Measurements from ENCODE around the gene TRMT13. TPM values are rescaled to one million over a fixed set of nuclear protein-coding genes. Genes with fewer than 3 reads are reported as not detected.

The TRMT13 gene
- total and polyA plus RNA-seq, 2 of the 13 experiments (the other 11 are each of a cell fraction or from before 2014, with no cell fraction given) = 10.0 to 12.4 TPM

DNA sequence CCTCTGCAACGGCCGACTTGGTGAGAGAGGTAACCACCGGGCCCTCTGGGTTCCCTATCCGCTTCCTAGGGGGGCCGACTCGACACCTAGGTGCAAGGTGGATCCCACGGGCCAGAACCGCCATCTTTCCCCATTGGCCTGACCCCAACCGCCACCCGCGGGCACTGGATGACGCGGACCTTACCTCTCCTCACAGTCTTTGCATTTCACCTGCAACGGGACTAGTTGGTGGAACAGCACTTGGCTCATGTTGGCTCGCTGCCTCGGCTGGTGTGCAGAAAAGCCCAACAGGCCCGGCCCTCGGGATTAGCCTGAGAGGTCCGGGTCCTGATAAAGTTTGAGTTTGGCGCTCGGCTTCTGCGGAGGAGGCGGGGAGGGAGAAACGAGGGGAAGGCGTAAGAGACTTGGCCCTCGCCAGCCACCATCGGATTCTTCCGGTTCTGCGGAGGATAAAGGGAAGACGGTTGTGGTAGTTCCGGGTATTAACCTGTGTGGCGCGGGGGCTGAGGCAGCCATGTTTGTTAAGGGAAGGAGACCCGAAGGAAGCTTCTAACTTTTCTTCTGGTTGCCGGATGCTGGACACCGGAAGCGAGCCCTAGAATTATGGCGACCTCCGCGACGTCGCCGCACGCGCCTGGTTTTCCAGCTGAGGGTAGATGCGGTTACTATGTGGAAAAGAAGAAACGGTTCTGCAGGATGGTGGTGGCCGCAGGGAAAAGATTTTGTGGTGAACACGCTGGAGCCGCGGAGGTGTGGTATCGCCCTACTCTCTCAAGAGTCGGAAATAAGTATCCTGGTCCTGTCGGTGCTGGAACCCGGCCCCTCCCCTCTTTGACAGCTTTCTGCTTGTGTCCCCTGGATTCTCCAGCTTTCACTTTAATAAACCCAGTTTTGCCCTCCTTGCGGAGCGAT lies at the start of gene TRMT13, which contains the start of gene SASS6 (continued):
- peak; percentile 58; the same call in 1 of the 2 replicates for TF ChIP-seq PATZ1 (CRISPR knock-in tag; IDR thresholded peaks at IDR 0.05)
- peak; percentile 43; the same call in 1 of the 2 replicates for TF ChIP-seq FOXA3 (CRISPR knock-in tag; IDR thresholded peaks at IDR 0.05)
- peak; percentile 79; the same call in 1 of the 2 replicates for TF ChIP-seq ZNF564 (CRISPR knock-in tag; IDR thresholded peaks at IDR 0.05)
- TF ChIP-seq ISL2 (CRISPR knock-in tag; IDR thresholded peaks at IDR 0.05) = peak; percentile 65; the same call in 1 of the 2 replicates
- TF ChIP-seq ARHGAP35 (CRISPR knock-in tag; IDR thresholded peaks at IDR 0.05; ENCODE audit: borderline replicate concordance) = peak; percentile 76; the same call in 1 of the 2 replicates
- TF ChIP-seq RARG (CRISPR knock-in tag; IDR thresholded peaks at IDR 0.05; ENCODE audit: low read depth) = no peak
- TF ChIP-seq, protein P1, sequence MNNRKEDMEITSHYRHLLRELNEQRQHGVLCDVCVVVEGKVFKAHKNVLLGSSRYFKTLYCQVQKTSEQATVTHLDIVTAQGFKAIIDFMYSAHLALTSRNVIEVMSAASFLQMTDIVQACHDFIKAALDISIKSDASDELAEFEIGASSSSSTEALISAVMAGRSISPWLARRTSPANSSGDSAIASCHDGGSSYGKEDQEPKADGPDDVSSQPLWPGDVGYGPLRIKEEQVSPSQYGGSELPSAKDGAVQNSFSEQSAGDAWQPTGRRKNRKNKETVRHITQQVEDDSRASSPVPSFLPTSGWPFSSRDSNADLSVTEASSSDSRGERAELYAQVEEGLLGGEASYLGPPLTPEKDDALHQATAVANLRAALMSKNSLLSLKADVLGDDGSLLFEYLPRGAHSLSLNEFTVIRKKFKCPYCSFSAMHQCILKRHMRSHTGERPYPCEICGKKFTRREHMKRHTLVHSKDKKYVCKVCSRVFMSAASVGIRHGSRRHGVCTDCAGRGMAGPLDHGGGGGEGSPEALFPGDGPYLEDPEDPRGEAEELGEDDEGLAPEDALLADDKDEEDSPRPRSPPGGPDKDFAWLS (CRISPR knock-in tag; IDR thresholded peaks at IDR 0.05; ENCODE audit: borderline replicate concordance) = no peak
- TF ChIP-seq ZFP36L2 (CRISPR knock-in tag; IDR thresholded peaks at IDR 0.05) = no peak
- TF ChIP-seq ZNF513 (CRISPR knock-in tag; conservative IDR thresholded peaks at IDR 0.05) = no peak
- TF ChIP-seq MXD4 (CRISPR knock-in tag; IDR thresholded peaks at IDR 0.05) = peak; percentile 91
- TF ChIP-seq, protein P2, sequence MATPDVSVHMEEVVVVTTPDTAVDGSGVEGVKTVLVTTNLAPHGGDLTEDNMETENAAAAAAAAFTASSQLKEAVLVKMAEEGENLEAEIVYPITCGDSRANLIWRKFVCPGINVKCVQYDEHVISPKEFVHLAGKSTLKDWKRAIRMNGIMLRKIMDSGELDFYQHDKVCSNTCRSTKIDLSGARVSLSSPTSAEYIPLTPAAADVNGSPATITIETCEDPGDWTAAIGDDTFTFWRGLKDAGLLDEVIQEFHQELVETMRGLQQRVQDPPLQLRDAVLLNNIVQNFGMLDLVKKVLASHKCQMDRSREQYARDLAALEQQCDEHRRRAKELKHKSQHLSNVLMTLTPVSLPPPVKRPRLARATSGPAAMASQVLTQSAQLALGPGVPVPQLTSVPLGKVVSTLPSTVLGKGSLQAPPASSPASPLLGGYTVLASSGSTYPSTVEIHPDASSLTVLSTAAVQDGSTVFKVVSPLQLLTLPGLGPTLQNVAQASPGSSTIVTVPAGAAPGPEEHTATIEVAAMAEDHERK (CRISPR knock-in tag; IDR thresholded peaks at IDR 0.05; ENCODE audit: low read depth) = peak; percentile 55; the same call in 1 of the 2 replicates
- no peak for TF ChIP-seq JUND (CRISPR knock-in tag; IDR thresholded peaks at IDR 0.05)
- TF ChIP-seq MTA3 (CRISPR knock-in tag; IDR thresholded peaks at IDR 0.05) = no peak
- 0 out of 2 replicates have a peak, but pooled peaks have one; percentile 68 for TF ChIP-seq ZNF383 (CRISPR knock-in tag; IDR thresholded peaks at IDR 0.05; ENCODE audit: borderline replicate concordance)
- TF ChIP-seq ZNF3 (CRISPR knock-in tag; IDR thresholded peaks at IDR 0.05) = no peak
- TF ChIP-seq ZNF276 (CRISPR knock-in tag; IDR thresholded peaks at IDR 0.05; ENCODE audit: low read depth) = no peak
- no peak for TF ChIP-seq SCMH1 (CRISPR knock-in tag; IDR thresholded peaks at IDR 0.05; ENCODE audit: borderline replicate concordance)
- peak; percentile 90 for TF ChIP-seq KLF12 (CRISPR knock-in tag; IDR thresholded peaks at IDR 0.05; ENCODE audit: borderline replicate concordance)
- TF ChIP-seq ZFP62 (CRISPR knock-in tag; IDR thresholded peaks at IDR 0.05) = no peak

All from HepG2 (cell line).